Naive thymus-derived CD4-positive, alpha-beta T cell (primary cell): ENCODE data around the gene PRKCA. TPM values are rescaled to one million over a fixed set of nuclear protein-coding genes. Genes with fewer than 3 reads are reported as not detected.
A peak's percentile ranks its signal among the peaks of the same experiment; 100 is the strongest.

Experiments used
- ATAC-seq: fragments of 150-1000 bp; cut with Tn5 transposase; 2 replicates; pipeline ENCODE4 v1.10.0; 2021; ENCODE audit warnings: mild to moderate bottlenecking, moderate library complexity
- CTCF ChIA-PET: fragments of 350-600 bp; sonication (Branson Sonifier 250); formaldehyde crosslinking; loops from one replicate; lab custom pipeline; 2021; ENCODE audit warnings: antibody characterized with exemption; lab: Charles Lee
- POLR2A ChIA-PET: fragments of 350-600 bp; sonication (Branson Sonifier 250); formaldehyde crosslinking; loops from one replicate; lab custom pipeline; 2021; ENCODE audit warnings: antibody characterized with exemption, inconsistent platforms; lab: Charles Lee
- DNase-seq, 9 donors: peaks; one replicate each; pipeline versions ENCODE4 v3.0.0 to v3.0.0-alpha.2; 2020 to 2022; ENCODE audit warnings: mixed read lengths in 1 of 9
- H3K27ac ChIP-seq: one replicate; pipeline ENCODE4 v1.7.0; 2013; ENCODE audit warnings: mild to moderate bottlenecking, low read depth, low read length, moderate library complexity
- H3K27me3 ChIP-seq, 2 donors: one replicate each; pipeline ENCODE4 v1.7.0; 2013; ENCODE audit warnings: low read length in 2 of 2, mild to moderate bottlenecking in 2 of 2, moderate library complexity in 2 of 2; ENCODE audit not compliant: control insufficient read depth in 2 of 2, insufficient read depth in 2 of 2
- H3K36me3 ChIP-seq, 3 experiments: 1 replicate in 2 of 3; 2 replicates in 1 of 3; pipeline ENCODE4 v1.7.0; 2013; ENCODE audit warnings: low read length in 3 of 3, mild to moderate bottlenecking in 3 of 3, moderate library complexity in 1 of 3; ENCODE audit not compliant: insufficient read depth in 3 of 3, control insufficient read depth in 2 of 3
- H3K4me1 ChIP-seq, 2 donors: one replicate each; pipeline ENCODE4 v1.7.0; 2013; ENCODE audit warnings: low read length in 2 of 2, mild to moderate bottlenecking in 2 of 2, moderate library complexity in 1 of 2; ENCODE audit not compliant: control insufficient read depth in 2 of 2, insufficient read depth in 2 of 2
- H3K4me3 ChIP-seq: 2 replicates; pipeline ENCODE4 v1.7.0; 2013; ENCODE audit warnings: mild to moderate bottlenecking, low read length
- H3K9me3 ChIP-seq, 3 experiments: 1 replicate in 2 of 3; 2 replicates in 1 of 3; pipeline ENCODE4 v1.7.0; 2013; ENCODE audit warnings: low read length in 3 of 3; ENCODE audit not compliant: control insufficient read depth in 2 of 3
- H3K27ac Mint-ChIP-seq, 9 donors: one replicate each; pipeline ENCODE4 v1.8.0; 2020 to 2022; ENCODE audit warnings: mixed read lengths in 9 of 9, mild to moderate bottlenecking in 8 of 9, moderate library complexity in 5 of 9, inconsistent platforms in 2 of 9
- H3K27me3 Mint-ChIP-seq, 5 donors: one replicate each; pipeline ENCODE4 v1.8.0; 2021 to 2022; ENCODE audit warnings: mixed read lengths in 5 of 5, mild to moderate bottlenecking in 1 of 5
- H3K36me3 Mint-ChIP-seq, 5 donors: one replicate each; pipeline ENCODE4 v1.8.0; 2020 to 2022; ENCODE audit warnings: mixed read lengths in 5 of 5, mild to moderate bottlenecking in 3 of 5, inconsistent platforms in 1 of 5
- H3K4me1 Mint-ChIP-seq, 7 donors: one replicate each; pipeline ENCODE4 v1.8.0; 2020 to 2022; ENCODE audit warnings: mixed read lengths in 7 of 7, mild to moderate bottlenecking in 3 of 7, inconsistent platforms in 1 of 7
- H3K4me3 Mint-ChIP-seq, 10 donors: one replicate each; pipeline ENCODE4 v1.8.0; 2020 to 2022; ENCODE audit warnings: mild to moderate bottlenecking in 10 of 10, mixed read lengths in 10 of 10, moderate library complexity in 6 of 10, inconsistent platforms in 2 of 10
- H3K9me3 Mint-ChIP-seq, 11 donors: one replicate each; pipeline ENCODE4 v1.8.0; 2020 to 2022; ENCODE audit warnings: mixed read lengths in 11 of 11, mild to moderate bottlenecking in 4 of 11, inconsistent platforms in 1 of 11, moderate library complexity in 1 of 11
- intact Hi-C, 2 donors: fragments of 100-400 bp; cut with micrococcal nuclease; formaldehyde crosslinking; loops; one replicate each; pipeline ENCODE4 v1.15.1; 2023
- polyA plus RNA-seq, 2 donors: library from polyadenylated mRNA; unstranded; fragments of 300-500 nt; fragmentation: Illumina TruSeq; gene quantifications; one replicate each; pipeline ENCODE4 v1.2.3, GENCODE V29; 2021
- total RNA-seq, 6 experiments: library from RNA in 5 of 6; stranded (reverse) in 5 of 6; gene quantifications; 1 replicate in 5 of 6; 2 replicates in 1 of 6; pipeline ENCODE4 v1.2.3 and lab custom pipeline; 2021 to 2026

PRKCA gene
- total and polyA plus RNA-seq, 7 experiments from 2014 or later: 4.1 to 186 (median 122) TPM

DNA sequence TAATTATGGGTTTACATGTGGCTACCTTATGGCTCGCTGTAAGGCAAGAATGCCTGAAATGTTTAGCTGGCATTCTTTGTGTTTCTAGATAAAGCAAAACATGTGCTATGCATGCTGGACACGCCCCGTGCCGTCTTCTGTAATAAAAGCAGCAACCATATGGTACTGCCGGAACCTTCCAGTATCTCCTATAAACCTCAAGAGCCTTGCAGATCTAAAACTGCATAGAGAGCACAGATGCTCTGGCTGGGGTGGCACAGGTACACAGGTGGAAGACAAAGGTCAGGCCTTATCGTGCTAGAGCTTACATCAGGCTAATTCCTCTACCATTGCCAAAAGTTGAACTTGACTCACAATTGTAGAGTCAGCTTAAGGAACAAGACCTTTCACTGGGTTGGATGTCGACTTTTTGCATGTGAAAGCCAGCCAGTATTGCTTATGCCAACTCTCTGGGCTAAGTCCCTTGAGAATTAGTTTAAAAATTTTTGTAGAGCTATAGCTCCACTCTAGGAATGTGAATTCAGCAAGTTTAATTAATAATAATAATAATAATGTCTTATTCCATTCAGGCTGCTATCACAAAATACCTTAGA, 345.1 kb downstream of the PRKCA start:
- Histone ChIP-seq H3K36me3 (peaks cover 0 to 63% (median 5%) of the 10 kb centered on the region in 3 experiments), H3K4me1 (no peaks in the 10 kb centered on the region), H3K4me3 (no peak overlapping the region), H3K27ac (no peak overlapping the region), H3K27me3 (no peaks in the 10 kb centered on the region), H3K9me3 (no peaks in the 10 kb centered on the region)
- ATAC-seq (no peak), DNase-seq (no peak)
- Mint-ChIP-seq H3K36me3 (peaks cover 18 to 56% (median 31%) of the 10 kb centered on the region in 5 donors), H3K4me3 (no peak overlapping the region), H3K9me3 (no peaks in the 10 kb centered on the region), H3K4me1 (peaks cover 18 to 52% (median 32%) of the 10 kb centered on the region in 7 donors), H3K27me3 (no peaks in the 10 kb centered on the region), H3K27ac (peak overlapping the region in 3 of 9 donors; percentile 9 to 77 (median 67))
- ChIA-PET CTCF (interaction anchor here (0.6 kb wide), 1 partner anchor 33 kb away, joined by 3 read pairs; no protein-coding TSS in a partner anchor), POLR2A (no interaction called here)
- intact Hi-C loops: no loop called here

DNA sequence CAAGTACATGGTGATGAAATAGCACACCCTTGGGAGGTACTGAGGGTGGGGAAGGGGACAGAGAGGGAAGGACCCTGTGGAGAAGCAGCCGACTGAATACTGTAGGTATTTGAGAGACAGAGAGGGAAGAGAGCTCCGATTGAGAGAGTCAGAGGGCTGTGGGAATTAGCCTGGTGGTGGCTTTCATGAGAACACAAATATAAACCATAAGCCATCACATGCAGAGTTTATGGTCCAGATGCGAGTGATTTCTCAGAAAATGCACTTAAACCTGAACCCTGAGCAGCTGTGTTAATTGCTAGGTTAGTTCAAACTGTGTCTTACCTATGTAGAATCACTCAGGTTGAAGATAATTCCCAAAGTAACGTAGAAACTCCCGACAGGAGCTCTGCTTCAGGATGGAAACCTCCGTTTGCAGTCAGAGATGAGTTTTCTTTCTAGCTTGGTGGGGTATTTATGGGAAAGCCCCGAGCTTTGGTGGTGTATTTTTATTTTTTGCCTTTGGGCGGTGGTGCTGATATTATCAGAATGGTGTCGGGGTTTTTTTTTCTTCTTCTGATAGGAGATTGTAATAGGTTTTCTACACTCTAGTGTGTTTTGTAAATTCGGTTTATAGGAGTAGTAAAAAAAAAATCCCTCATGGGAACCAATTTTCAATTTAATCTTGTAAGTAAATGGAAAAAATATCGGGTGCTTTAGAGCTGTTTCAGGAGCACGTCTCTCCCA, 347.6 kb downstream of the PRKCA start:
- peak; percentile 22 for ATAC-seq
- Histone ChIP-seq H3K27ac (no peak overlapping the region), H3K4me3 (no peak overlapping the region), H3K9me3 (no peaks in the 10 kb centered on the region), H3K36me3 (peaks cover 0 to 63% (median 5%) of the 10 kb centered on the region in 3 experiments), H3K4me1 (no peaks in the 10 kb centered on the region), H3K27me3 (no peaks in the 10 kb centered on the region)
- Mint-ChIP-seq H3K4me1 (peaks cover 25 to 66% (median 46%) of the 10 kb centered on the region in 7 donors), H3K27me3 (no peaks in the 10 kb centered on the region), H3K27ac (peak overlapping the region in 6 of 9 donors; percentile 22 to 75 (median 48)), H3K9me3 (peaks cover 0 to 1% (median 0%) of the 10 kb centered on the region in 11 donors), H3K36me3 (peaks cover 33 to 70% (median 51%) of the 10 kb centered on the region in 5 donors), H3K4me3 (peak overlapping the region in 1 of 10 donors; percentile 26)
- DNase-seq: no peak
- intact Hi-C loops: no loop called here
- CTCF ChIA-PET: interaction anchor here (0.6 kb wide), 2 partner anchors 33 to 139 kb away, joined by 3 read pairs; no protein-coding TSS in a partner anchor
- POLR2A ChIA-PET: interaction anchor here (1.3 kb wide), 1 partner anchor 13 kb away, joined by 3 read pairs; no protein-coding TSS in a partner anchor

DNA sequence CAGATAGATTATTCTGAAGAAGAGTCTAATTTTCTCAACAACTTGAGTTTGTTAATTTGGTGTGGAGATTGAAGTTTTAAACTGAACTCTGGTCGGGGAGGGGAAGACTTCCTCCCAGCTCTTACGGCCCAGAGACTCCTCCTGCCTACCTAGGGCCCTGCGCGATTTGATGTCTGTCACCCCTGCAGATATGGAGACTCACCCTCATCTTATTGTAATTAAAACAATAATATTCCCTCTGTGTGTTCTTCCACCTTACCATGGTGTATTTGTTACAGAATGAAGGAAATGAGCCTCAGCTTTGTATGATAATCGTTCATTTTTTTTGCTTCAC, 348.1 kb downstream of the PRKCA start:
- DNase-seq (no peak), ATAC-seq (no peak)
- Histone ChIP-seq H3K36me3 (peaks cover 0 to 62% (median 5%) of the 10 kb centered on the region in 3 experiments), H3K4me3 (no peak overlapping the region), H3K4me1 (no peaks in the 10 kb centered on the region), H3K9me3 (no peaks in the 10 kb centered on the region), H3K27ac (no peak overlapping the region), H3K27me3 (no peaks in the 10 kb centered on the region)
- ChIA-PET CTCF (interaction anchor here (0.6 kb wide), 2 partner anchors 33 to 139 kb away, joined by 3 read pairs; no protein-coding TSS in a partner anchor), POLR2A (interaction anchor here (1.3 kb wide), 1 partner anchor 13 kb away, joined by 3 read pairs; no protein-coding TSS in a partner anchor)
- Mint-ChIP-seq H3K9me3 (peaks cover 0 to 5% (median 0%) of the 10 kb centered on the region in 11 donors), H3K27me3 (no peaks in the 10 kb centered on the region), H3K4me1 (peaks cover 30 to 71% (median 50%) of the 10 kb centered on the region in 7 donors), H3K4me3 (peak overlapping the region in 1 of 10 donors; percentile 2), H3K27ac (peak overlapping the region in 5 of 9 donors; percentile 21 to 59 (median 34)), H3K36me3 (peaks cover 38 to 70% (median 53%) of the 10 kb centered on the region in 5 donors)
- intact Hi-C loops: no loop called here

DNA sequence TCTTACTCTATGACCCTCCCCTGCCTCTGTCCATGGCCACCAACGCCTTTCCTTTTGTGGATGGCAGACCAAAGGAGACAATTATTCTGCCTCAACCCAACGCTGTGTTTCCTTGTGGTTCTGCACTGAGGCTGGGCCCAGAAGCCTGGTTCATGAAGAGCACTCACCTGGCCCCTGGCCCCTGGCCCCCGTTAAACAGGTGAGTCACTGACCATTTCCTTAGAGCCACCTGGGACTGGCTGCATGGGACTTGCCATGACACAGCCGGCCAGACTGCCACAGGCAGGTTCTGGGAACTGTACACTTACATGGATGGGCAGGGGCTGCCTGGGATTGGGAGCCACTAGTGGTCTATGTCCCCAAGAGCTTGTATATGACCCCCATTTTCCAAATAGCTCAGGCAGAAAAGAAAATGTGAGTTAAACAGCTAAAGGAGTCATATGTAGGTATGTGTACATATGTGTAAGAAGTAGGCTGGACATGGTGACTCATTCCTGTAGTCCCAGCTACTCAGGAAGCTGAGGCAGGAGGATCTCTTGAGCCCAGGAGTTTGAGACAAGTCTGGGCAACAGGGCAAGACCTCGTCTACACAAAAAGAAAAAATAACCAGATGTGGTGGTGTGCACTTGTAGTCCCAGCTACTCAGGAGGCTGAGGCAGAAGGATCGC, 350.6 kb downstream of the PRKCA start:
- Mint-ChIP-seq H3K36me3 (peaks cover 43 to 88% (median 74%) of the 10 kb centered on the region in 5 donors), H3K27ac (peak overlapping the region in 7 of 9 donors; percentile 8 to 81 (median 62)), H3K27me3 (no peaks in the 10 kb centered on the region), H3K9me3 (peaks cover 0 to 23% (median 3%) of the 10 kb centered on the region in 11 donors), H3K4me3 (peak overlapping the region in 3 of 10 donors; percentile 7 to 32 (median 9)), H3K4me1 (peaks cover 34 to 87% (median 65%) of the 10 kb centered on the region in 7 donors)
- ChIA-PET POLR2A (no interaction called here), CTCF (interaction anchor here (0.7 to 1.0 kb wide), 2 partner anchors 32 to 88 kb away, joined by 3 read pairs; no protein-coding TSS in a partner anchor)
- Histone ChIP-seq H3K27me3 (no peaks in the 10 kb centered on the region), H3K9me3 (no peaks in the 10 kb centered on the region), H3K36me3 (peaks cover 0 to 57% (median 0%) of the 10 kb centered on the region in 3 experiments), H3K4me1 (no peaks in the 10 kb centered on the region), H3K4me3 (no peak overlapping the region), H3K27ac (no peak overlapping the region)
- ATAC-seq: no peak
- intact Hi-C loops: no loop called here
- peak in 1 of 9 donors; percentile 36 for DNase-seq

DNA sequence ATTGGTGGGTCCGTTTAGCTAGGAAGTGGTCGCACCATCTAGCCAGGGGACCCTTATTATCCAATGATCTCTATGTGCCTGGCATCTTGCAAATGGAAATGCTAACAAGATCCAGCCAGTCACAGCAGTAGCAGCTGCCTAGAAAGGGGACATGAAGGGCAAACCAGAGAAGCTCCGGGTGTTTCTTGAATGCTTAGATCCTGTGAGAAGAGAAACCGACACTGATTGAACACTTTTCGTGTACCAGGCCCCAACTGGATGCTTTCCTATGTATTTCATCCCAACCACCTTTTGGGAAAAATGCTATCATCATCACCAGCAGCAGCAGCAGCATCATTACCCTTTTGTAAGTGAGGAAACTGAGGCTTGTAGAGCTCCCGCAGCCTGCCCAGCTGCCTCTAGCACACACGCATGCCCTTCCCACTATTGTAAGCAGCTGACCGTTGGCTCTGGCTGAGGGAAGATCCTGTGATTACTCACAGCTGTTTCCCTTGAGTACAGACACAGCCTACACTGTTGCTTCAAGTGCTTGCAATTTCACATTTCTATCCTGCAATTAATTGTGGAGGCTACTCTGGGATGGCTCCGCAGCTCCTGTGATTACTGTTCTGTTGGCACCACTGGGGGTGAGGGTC, 351.8 kb downstream of the PRKCA start:
- peaks cover 0 to 59% (median 0%) of the 10 kb centered on the region in 3 experiments for H3K36me3 ChIP-seq
- H3K4me1 ChIP-seq: no peaks in the 10 kb centered on the region
- DNase-seq (no peak), ATAC-seq (no peak)
- peaks cover 0 to 30% (median 3%) of the 10 kb centered on the region in 11 donors for H3K9me3 Mint-ChIP-seq
- H3K4me3 Mint-ChIP-seq: peak overlapping the region in 1 of 10 donors; percentile 34
- H3K27me3 ChIP-seq: no peaks in the 10 kb centered on the region
- ChIA-PET CTCF (interaction anchor here (1.0 kb wide), 1 partner anchor 31 kb away, joined by 3 read pairs; no protein-coding TSS in a partner anchor), POLR2A (interaction anchor here (0.8 kb wide), 1 partner anchor 261 kb away, joined by 4 read pairs; no protein-coding TSS in a partner anchor)
- peaks cover 41 to 92% (median 80%) of the 10 kb centered on the region in 5 donors for H3K36me3 Mint-ChIP-seq
- H3K27ac ChIP-seq: no peak overlapping the region
- H3K4me3 ChIP-seq: no peak overlapping the region
- no peaks in the 10 kb centered on the region for H3K9me3 ChIP-seq
- peaks cover 31 to 79% (median 66%) of the 10 kb centered on the region in 7 donors for H3K4me1 Mint-ChIP-seq
- H3K27me3 Mint-ChIP-seq: no peaks in the 10 kb centered on the region
- intact Hi-C loops: no loop called here
- peak overlapping the region in 4 of 9 donors; percentile 11 to 81 (median 53) for H3K27ac Mint-ChIP-seq
